GM12878 (cell line): ENCODE data around the gene PCTP. TPM values are rescaled to one million over a fixed set of nuclear protein-coding genes. Genes with fewer than 3 reads are reported as not detected.

Source experiments
- ATAC-seq: fragments of 200-7000 bp; cut with Tn5 transposase; 3 replicates; pipeline ENCODE4 v1.9.1; 2020; ENCODE audit warnings: mild to moderate bottlenecking, moderate library complexity
- BruUV-seq: library from RNA; stranded (reverse); fragments of 400-500 nt; replicated peaks from 2 replicates; lab custom pipeline; 2021; lab: Mats Ljungman, UMichigan
- CTCF ChIA-PET: fragments of 300-600 bp; sonication (Branson Sonifier 250); formaldehyde crosslinking; extraction: SDS; loops from one replicate; lab custom pipeline; 2021; ENCODE audit warnings: inconsistent platforms; lab: Yijun Ruan, JAX
- POLR2A ChIA-PET: fragments of 350-600 bp; formaldehyde crosslinking; extraction: SDS; loops from one replicate; lab custom pipeline; 2021; ENCODE audit warnings: inconsistent platforms; lab: Charles Lee
- RAD21 ChIA-PET: fragments of 300-600 bp; sonication (Branson Sonifier 250); formaldehyde crosslinking; loops from one replicate; lab custom pipeline; 2023; ENCODE audit warnings: antibody characterized with exemption; ENCODE audit not compliant: unreplicated experiment; lab: Charles Lee
- SMC1A ChIA-PET: fragments of 300-600 bp; sonication (Branson Sonifier 250); formaldehyde crosslinking; loops from one replicate; lab custom pipeline; 2023; ENCODE audit not compliant: unreplicated experiment, uncharacterized antibody; lab: Charles Lee
- DNase-seq: peaks from one replicate; pipeline ENCODE4 v3.0.0-alpha.2; 2011; ENCODE audit warnings: low read depth, low spot score
- FAIRE-seq: peaks from 3 replicates; lab custom pipeline; 2011; peaks lifted over from hg19 to GRCh38; lab: Jason Lieb, UNC
- H2AFZ ChIP-seq: 2 replicates; pipeline ENCODE4 v1.6.0; 2011; ENCODE audit warnings: low read depth, low read length, control low read depth; ENCODE audit not compliant: control insufficient read depth
- H3K27ac ChIP-seq: 2 replicates; pipeline ENCODE4 v1.5.1; 2011; ENCODE audit warnings: control low read depth; ENCODE audit not compliant: control insufficient read depth, insufficient read depth
- H3K27me3 ChIP-seq, 2 experiments: replicated peaks in 1 of 2; 2 replicates each; pipeline versions ENCODE4 v1.6.0 to v1.6.1; 2011; ENCODE audit warnings: low read length in 1 of 2; ENCODE audit not compliant: control insufficient read depth in 2 of 2, insufficient read depth in 2 of 2
- H3K36me3 ChIP-seq, 2 experiments: 2 replicates each; pipeline ENCODE4 v1.5.1; 2011; ENCODE audit warnings: low read length in 1 of 2; ENCODE audit not compliant: control insufficient read depth in 2 of 2, insufficient read depth in 2 of 2
- H3K4me1 ChIP-seq: 2 replicates; pipeline ENCODE4 v1.6.1; 2011; ENCODE audit warnings: mild to moderate bottlenecking, low read length, moderate library complexity, mixed read lengths; ENCODE audit not compliant: control insufficient read depth, insufficient read depth
- H3K4me2 ChIP-seq: 2 replicates; pipeline ENCODE4 v1.6.0; 2011; ENCODE audit warnings: control low read depth; ENCODE audit not compliant: control insufficient read depth, insufficient read depth
- H3K4me3 ChIP-seq: fragments of 200-600 bp; sonication (generic); 2 replicates; pipeline ENCODE4 v1.5.1; 2016
- H3K79me2 ChIP-seq: 2 replicates; pipeline ENCODE4 v1.6.0; 2011; ENCODE audit warnings: low read length; ENCODE audit not compliant: control insufficient read depth, insufficient read depth
- H3K9ac ChIP-seq: 2 replicates; pipeline ENCODE4 v1.8.0; 2011; ENCODE audit warnings: low read length, control low read depth, mixed read lengths; ENCODE audit not compliant: control insufficient read depth, insufficient read depth
- H3K9me3 ChIP-seq: replicated peaks from 3 replicates; pipeline ENCODE4 v1.5.1; 2011; ENCODE audit warnings: mild to moderate bottlenecking, low read length; ENCODE audit not compliant: control insufficient read depth, insufficient read depth
- H4K20me1 ChIP-seq: 2 replicates; pipeline ENCODE4 v1.6.0; 2011; ENCODE audit not compliant: control insufficient read depth, insufficient read depth
- JUNB ChIP-seq: IDR thresholded peaks from 2 replicates; pipeline ENCODE4 v1.6.1; 2016; ENCODE audit warnings: antibody characterized with exemption, mild to moderate bottlenecking
- WGBS: methylation state at CpG from one replicate; pipeline ENCODE4 v1.1.6; 2016; ENCODE audit warnings: low lambda C conversion rate; ENCODE audit not compliant: insufficient replicate concordance, insufficient coverage; ENCODE audit errors: missing lambda C conversion rate; 5-methylcytosine and 5-hydroxymethylcytosine counted together
- in situ Hi-C: fragments of 300-500 bp; cut with MboI; formaldehyde crosslinking; loops from 9 replicates; pipeline ENCODE4 v1.14.3; 2018; ENCODE audit warnings: mixed read lengths
- intact Hi-C: fragments of 100-400 bp; cut with micrococcal nuclease; formaldehyde crosslinking; loops from one replicate; pipeline ENCODE4 v1.14.2; 2022; ENCODE audit not compliant: unreplicated experiment
- polyA plus RNA-seq, 11 experiments: library from polyadenylated mRNA; depleted of rRNA in 4 of 11; unstranded in 6 of 11; stranded (reverse) in 5 of 11; fragments of >200 nt; fragmentation: Nextera tagmentation in 4 of 11; fragmentation: Illumina TruSeq in 1 of 11; extraction: Ambion mirVana in 4 of 11; extraction: Trizol in 1 of 11; gene quantifications; 1 replicate in 1 of 11; 2 replicates in 10 of 11; pipeline versions ENCODE4 v1.2.1 to v1.2.3, GENCODE V29; 2011 to 2016; ENCODE audit warnings: inconsistent platforms in 2 of 11, missing spikeins in 2 of 11, low read depth in 1 of 11
- total RNA-seq, 4 experiments: library from RNA; depleted of rRNA in 3 of 4; stranded (reverse); fragments of >200 nt in 3 of 4; fragmentation: Illumina TruSeq in 1 of 4; extraction: Trizol in 1 of 4; gene quantifications; 2 replicates each; pipeline versions ENCODE4 v1.2.1 to v1.2.3, GENCODE V29; 2013 to 2021
- TF ChIP-seq, protein P1 (sequence below): fragments of 450-650 bp; IDR thresholded peaks from 2 replicates; pipeline ENCODE4 v1.6.1; 2017; ENCODE audit warnings: low read depth, mild to moderate bottlenecking, moderate library complexity

PCTP gene
- total and polyA plus RNA-seq, 10 of the 15 experiments (the other 5 are each of a cell fraction or from before 2014, with no cell fraction given): 1.4 to 26.8 (median 3.7) TPM

DNA sequence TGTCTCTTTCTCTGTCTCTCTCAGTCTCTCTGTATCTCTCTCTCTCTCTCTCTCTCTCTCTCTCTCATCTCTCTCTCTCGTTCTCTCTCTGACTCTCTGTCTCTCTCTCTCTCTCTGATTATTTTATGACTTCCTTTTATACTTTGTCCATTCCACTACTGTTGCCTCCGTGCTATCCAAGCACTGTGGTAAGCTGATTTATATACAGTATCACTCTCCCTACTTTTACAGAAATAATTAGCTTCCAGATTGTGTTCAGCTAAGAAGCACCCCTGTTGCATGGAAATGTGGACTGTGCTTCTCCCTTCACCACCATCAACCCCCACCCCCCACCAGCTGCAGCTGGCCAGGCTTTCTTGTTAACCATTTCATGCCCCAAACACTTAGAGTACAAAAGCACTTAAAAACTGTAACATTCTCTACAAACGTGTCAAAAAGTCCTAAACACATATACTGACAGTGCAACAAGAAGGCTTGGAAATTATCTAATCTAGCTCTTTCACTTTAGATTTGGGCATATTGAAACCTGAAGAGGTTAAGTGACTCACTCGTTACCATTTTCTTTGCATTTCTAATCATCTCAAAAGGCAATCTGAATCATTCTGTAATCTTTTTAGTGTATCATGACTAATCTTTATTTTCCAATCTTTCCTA is 16.6 kb upstream of the PCTP start:
- peak; percentile 44 for FAIRE-seq
- H3K4me2 ChIP-seq: 0 out of 2 replicates have a peak overlapping the region, but pooled peaks have one; percentile 15
- no peak overlapping the region for H3K27ac ChIP-seq
- H3K36me3 ChIP-seq: no peaks in the 10 kb centered on the region
- H3K4me1 ChIP-seq: no peaks in the 10 kb centered on the region; the same call in 1 of the 2 replicates
- no peaks in the 10 kb centered on the region for H4K20me1 ChIP-seq
- ChIA-PET POLR2A (no interaction called here), RAD21 (no interaction called here), CTCF (interaction anchor here (0.8 to 4.5 kb wide), 10 partner anchors 9 to 586 kb away, joined by 3 to 30 read pairs (median 6); no protein-coding TSS in a partner anchor), SMC1A (interaction anchor here (1.0 to 2.3 kb wide), 4 partner anchors 13 to 208 kb away, joined by 3 to 8 read pairs (median 4); partner anchors contain the start of gene TMEM100)
- peak; percentile 46 for ATAC-seq
- no peaks in the 10 kb centered on the region for H3K79me2 ChIP-seq
- no peak overlapping the region; the same call in 1 of the 2 replicates for H3K4me3 ChIP-seq
- BruUV-seq: no TSS peak
- in situ Hi-C loops: no loop called here
- intact Hi-C loops: no loop called here
- no peak overlapping the region for H3K9ac ChIP-seq
- TF ChIP-seq, protein P1, sequence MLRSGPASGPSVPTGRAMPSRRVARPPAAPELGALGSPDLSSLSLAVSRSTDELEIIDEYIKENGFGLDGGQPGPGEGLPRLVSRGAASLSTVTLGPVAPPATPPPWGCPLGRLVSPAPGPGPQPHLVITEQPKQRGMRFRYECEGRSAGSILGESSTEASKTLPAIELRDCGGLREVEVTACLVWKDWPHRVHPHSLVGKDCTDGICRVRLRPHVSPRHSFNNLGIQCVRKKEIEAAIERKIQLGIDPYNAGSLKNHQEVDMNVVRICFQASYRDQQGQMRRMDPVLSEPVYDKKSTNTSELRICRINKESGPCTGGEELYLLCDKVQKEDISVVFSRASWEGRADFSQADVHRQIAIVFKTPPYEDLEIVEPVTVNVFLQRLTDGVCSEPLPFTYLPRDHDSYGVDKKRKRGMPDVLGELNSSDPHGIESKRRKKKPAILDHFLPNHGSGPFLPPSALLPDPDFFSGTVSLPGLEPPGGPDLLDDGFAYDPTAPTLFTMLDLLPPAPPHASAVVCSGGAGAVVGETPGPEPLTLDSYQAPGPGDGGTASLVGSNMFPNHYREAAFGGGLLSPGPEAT: no peak
- TF ChIP-seq JUNB: peak; percentile 42
- H3K9me3 ChIP-seq: no peaks in the 10 kb centered on the region
- WGBS: 2% methylated on average over 4 of the region's 4 CpGs
- no peaks in the 10 kb centered on the region; a peak in 1 of 4 replicates for H3K27me3 ChIP-seq
- no peak for DNase-seq
- H2AFZ ChIP-seq: no peak overlapping the region
